ENCODE measurements around the gene NUDT9. TPM values are rescaled to one million over a fixed set of nuclear protein-coding genes. Genes with fewer than 3 reads are reported as not detected.
"Not testable (repeated sequence)": the region's sequence is repeated elsewhere in the genome, so short reads cannot be mapped to it uniquely, and the experiment has no call there.

The NUDT9 gene
- total RNA-seq, 1 experiment from 2014 or later: 11.3 TPM

DNA sequence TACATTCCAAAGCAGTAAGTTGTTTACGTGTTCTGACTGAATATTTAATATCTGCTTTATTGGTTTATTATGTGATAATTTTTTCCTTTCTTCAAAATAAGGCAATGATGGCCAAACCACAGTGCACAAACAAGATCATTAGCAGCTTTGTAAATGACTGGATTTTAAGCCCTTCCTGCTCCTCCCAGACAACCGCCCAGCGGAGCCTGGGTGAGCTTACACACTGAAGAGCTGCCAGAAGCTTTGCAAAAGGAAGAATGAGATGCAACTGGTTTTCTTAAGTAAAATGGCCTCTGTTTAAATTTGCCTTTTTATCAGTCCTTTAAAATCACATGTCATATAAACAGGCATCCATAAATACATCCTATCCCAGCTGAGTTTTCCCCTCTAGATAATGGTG, 54.6 kb downstream of the NUDT9 start:
- no TSS peak for BruUV-seq (replicated peaks)
- Histone ChIP-seq H3K9me3 (ENCODE audit: low read depth, low read length, poor library complexity, severe bottlenecking) (no peaks in the 10 kb centered on the region), H3K36me3 (ENCODE audit: insufficient read depth, low read length, poor library complexity, severe bottlenecking) (no peaks in the 10 kb centered on the region), H3K27me3 (replicated peaks; ENCODE audit: insufficient read depth, low read depth, low read length, poor library complexity) (no peaks in the 10 kb centered on the region), H3K4me1 (ENCODE audit: insufficient read depth, low read length, poor library complexity, severe bottlenecking) (no peaks in the 10 kb centered on the region), H3K27ac (ENCODE audit: low read depth, low read length, poor library complexity, severe bottlenecking) (no peak overlapping the region), H3K4me3 (ENCODE audit: low read depth, low read length, poor library complexity, severe bottlenecking) (no peak overlapping the region)
- DNase-seq (ENCODE audit: low spot score): no peak
- TF ChIP-seq CTCF (conservative IDR thresholded peaks at IDR 0.05; ENCODE audit: low read depth, low read length) (no peak), EZH2 (IDR thresholded peaks at IDR 0.05; ENCODE audit: borderline replicate concordance, low read depth, low read length, poor library complexity, severe bottlenecking) (no peak)
- ChIA-PET CTCF (no interaction called here), POLR2A (ENCODE audit: low non-redundant PET) (no interaction called here)
- intact Hi-C loops (cut with micrococcal nuclease; ENCODE audit: unreplicated experiment): no loop called here

GRCh38 chr4:87478732-87479250, 56.4 kb downstream of the NUDT9 start:
- POLR2A ChIA-PET (ENCODE audit: low non-redundant PET): no interaction called here
- no peaks in the 10 kb centered on the region for H3K36me3 ChIP-seq (ENCODE audit: insufficient read depth, low read length, poor library complexity, severe bottlenecking)
- no peaks in the 10 kb centered on the region for H3K4me1 ChIP-seq (ENCODE audit: insufficient read depth, low read length, poor library complexity, severe bottlenecking)
- no peak for TF ChIP-seq EZH2 (IDR thresholded peaks at IDR 0.05; ENCODE audit: borderline replicate concordance, low read depth, low read length, poor library complexity, severe bottlenecking)
- DNase-seq (ENCODE audit: low spot score): no peak
- no peaks in the 10 kb centered on the region for H3K9me3 ChIP-seq (ENCODE audit: low read depth, low read length, poor library complexity, severe bottlenecking)
- no peak overlapping the region for H3K27ac ChIP-seq (ENCODE audit: low read depth, low read length, poor library complexity, severe bottlenecking)
- H3K4me3 ChIP-seq (ENCODE audit: low read depth, low read length, poor library complexity, severe bottlenecking): no peak overlapping the region
- BruUV-seq (replicated peaks): no TSS peak
- H3K27me3 ChIP-seq (replicated peaks; ENCODE audit: insufficient read depth, low read depth, low read length, poor library complexity): no peaks in the 10 kb centered on the region
- intact Hi-C loops (cut with micrococcal nuclease; ENCODE audit: unreplicated experiment): no loop called here
- CTCF ChIA-PET: no interaction called here

DNA sequence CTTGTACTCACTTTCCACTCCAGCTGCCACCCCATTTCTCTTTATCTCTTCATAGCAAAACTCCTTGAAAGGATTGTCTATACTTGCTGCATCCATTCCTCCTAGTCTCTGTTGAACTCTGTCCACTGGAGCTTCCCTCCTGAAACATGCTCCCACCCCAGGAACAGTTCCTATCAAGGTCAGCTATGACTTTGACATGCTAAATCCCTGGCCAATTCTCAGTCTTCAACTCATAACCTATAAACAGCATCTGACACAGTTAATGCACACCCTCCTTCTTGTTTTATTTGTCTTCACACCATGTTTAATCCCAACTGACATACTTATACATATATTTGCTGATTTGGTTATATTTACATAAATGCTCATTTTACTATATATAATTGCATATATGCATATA, 59.0 kb downstream of the NUDT9 start:
- ChIA-PET CTCF (no interaction called here), POLR2A (ENCODE audit: low non-redundant PET) (no interaction called here)
- no peak overlapping the region for H3K4me3 ChIP-seq (ENCODE audit: low read depth, low read length, poor library complexity, severe bottlenecking)
- DNase-seq (ENCODE audit: low spot score): no peak
- intact Hi-C loops (cut with micrococcal nuclease; ENCODE audit: unreplicated experiment): no loop called here
- no peaks in the 10 kb centered on the region for H3K9me3 ChIP-seq (ENCODE audit: low read depth, low read length, poor library complexity, severe bottlenecking)
- no peaks in the 10 kb centered on the region for H3K27me3 ChIP-seq (replicated peaks; ENCODE audit: insufficient read depth, low read depth, low read length, poor library complexity)
- H3K36me3 ChIP-seq (ENCODE audit: insufficient read depth, low read length, poor library complexity, severe bottlenecking): no peaks in the 10 kb centered on the region
- no peaks in the 10 kb centered on the region for H3K4me1 ChIP-seq (ENCODE audit: insufficient read depth, low read length, poor library complexity, severe bottlenecking)
- no TSS peak for BruUV-seq (replicated peaks)
- TF ChIP-seq CTCF (conservative IDR thresholded peaks at IDR 0.05; ENCODE audit: low read depth, low read length) (no peak), EZH2 (IDR thresholded peaks at IDR 0.05; ENCODE audit: borderline replicate concordance, low read depth, low read length, poor library complexity, severe bottlenecking) (no peak)
- H3K27ac ChIP-seq (ENCODE audit: low read depth, low read length, poor library complexity, severe bottlenecking): no peak overlapping the region

DNA sequence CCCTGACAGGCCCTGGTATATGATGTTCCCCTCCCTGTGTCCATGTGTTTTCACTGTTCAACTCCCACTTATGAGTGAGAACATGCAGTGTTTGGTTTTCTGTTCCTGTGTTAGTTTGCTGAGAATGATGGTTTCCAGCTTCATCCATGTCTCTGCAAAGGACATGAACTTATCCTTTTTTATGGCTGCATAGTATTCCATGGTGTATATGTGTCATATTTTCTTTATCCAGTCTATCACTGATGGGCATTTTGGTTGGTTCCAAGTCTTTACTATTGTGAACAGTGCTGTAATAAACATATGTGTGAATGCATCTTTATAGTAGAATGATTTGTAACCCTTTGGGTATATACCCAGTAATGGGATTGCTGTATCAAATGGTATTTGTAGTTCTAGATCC, 60.9 kb downstream of the NUDT9 start:
- H3K27ac ChIP-seq (ENCODE audit: low read depth, low read length, poor library complexity, severe bottlenecking); POLR2A ChIA-PET (ENCODE audit: low non-redundant PET); H3K36me3 ChIP-seq (ENCODE audit: insufficient read depth, low read length, poor library complexity, severe bottlenecking); BruUV-seq (replicated peaks); H3K9me3 ChIP-seq (ENCODE audit: low read depth, low read length, poor library complexity, severe bottlenecking); H3K4me3 ChIP-seq (ENCODE audit: low read depth, low read length, poor library complexity, severe bottlenecking); DNase-seq (ENCODE audit: low spot score); CTCF ChIA-PET; H3K4me1 ChIP-seq (ENCODE audit: insufficient read depth, low read length, poor library complexity, severe bottlenecking); intact Hi-C loops (cut with micrococcal nuclease; ENCODE audit: unreplicated experiment); H3K27me3 ChIP-seq (replicated peaks; ENCODE audit: insufficient read depth, low read depth, low read length, poor library complexity): not testable (repeated sequence)

- BruUV-seq (replicated peaks); CTCF ChIA-PET; POLR2A ChIA-PET (ENCODE audit: low non-redundant PET); H3K4me3 ChIP-seq (ENCODE audit: low read depth, low read length, poor library complexity, severe bottlenecking); DNase-seq (ENCODE audit: low spot score); H3K9me3 ChIP-seq (ENCODE audit: low read depth, low read length, poor library complexity, severe bottlenecking); H3K36me3 ChIP-seq (ENCODE audit: insufficient read depth, low read length, poor library complexity, severe bottlenecking); H3K27ac ChIP-seq (ENCODE audit: low read depth, low read length, poor library complexity, severe bottlenecking); H3K4me1 ChIP-seq (ENCODE audit: insufficient read depth, low read length, poor library complexity, severe bottlenecking); intact Hi-C loops (cut with micrococcal nuclease; ENCODE audit: unreplicated experiment); H3K27me3 ChIP-seq (replicated peaks; ENCODE audit: insufficient read depth, low read depth, low read length, poor library complexity): not testable (repeated sequence)
Observed at GRCh38 chr4:87488666-87489065, 66.3 kb downstream of the NUDT9 start.
